B cell (primary cell): ENCODE data around the gene SPTBN2. TPM values are rescaled to one million over a fixed set of nuclear protein-coding genes. Genes with fewer than 3 reads are reported as not detected.

Experiments used
- ATAC-seq: fragments of 200-7000 bp; cut with Tn5 transposase; one replicate; pipeline ENCODE4 v1.10.0; 2021; ENCODE audit warnings: low read depth, mild to moderate bottlenecking, moderate number of reproducible peaks, moderate library complexity
- CTCF ChIA-PET: fragments of 350-600 bp; sonication (Branson Sonifier 250); formaldehyde crosslinking; loops from one replicate; lab custom pipeline; 2021; ENCODE audit warnings: antibody characterized with exemption, inconsistent platforms; lab: Charles Lee
- POLR2A ChIA-PET: fragments of 350-600 bp; sonication (Branson Sonifier 250); formaldehyde crosslinking; loops from one replicate; lab custom pipeline; 2021; ENCODE audit warnings: antibody characterized with exemption; lab: Charles Lee
- DNase-seq: peaks from one replicate; pipeline ENCODE4 v3.0.0; 2013
- H2AFZ ChIP-seq: 2 replicates; pipeline ENCODE4 v1.6.1; 2012; ENCODE audit warnings: mild to moderate bottlenecking, low read depth, low read length; ENCODE audit not compliant: insufficient read depth, poor library complexity, severe bottlenecking
- H3K27ac ChIP-seq, 2 donors: 1 replicate in 1 of 2; 2 replicates in 1 of 2; pipeline ENCODE4 v1.5.1; 2012 to 2013; ENCODE audit warnings: low read length in 2 of 2, mild to moderate bottlenecking in 2 of 2, moderate library complexity in 1 of 2
- H3K27me3 ChIP-seq, 4 experiments: fragments of 200-600 bp in 1 of 4; sonication (generic) in 1 of 4; replicated peaks in 1 of 4; 1 replicate in 2 of 4; 2 replicates in 2 of 4; pipeline versions ENCODE4 v1.6.1 to v1.7.0; 2013 to 2016; ENCODE audit warnings: low read length in 3 of 4, mild to moderate bottlenecking in 2 of 4, mixed read lengths in 1 of 4, moderate library complexity in 1 of 4; ENCODE audit not compliant: insufficient read depth in 4 of 4, control insufficient read depth in 3 of 4; ENCODE audit errors: control extremely low read depth in 1 of 4
- H3K36me3 ChIP-seq, 2 experiments: replicated peaks in 1 of 2; 1 replicate in 1 of 2; 2 replicates in 1 of 2; pipeline versions ENCODE4 v1.6.1 to v1.7.1; 2013; ENCODE audit warnings: low read length in 1 of 2; ENCODE audit not compliant: insufficient read depth in 2 of 2, control insufficient read depth in 1 of 2; ENCODE audit errors: control extremely low read depth in 1 of 2, extremely low read depth in 1 of 2
- H3K4me1 ChIP-seq, 2 donors: fragments of 200-600 bp in 1 of 2; sonication (generic) in 1 of 2; 1 replicate in 1 of 2; 2 replicates in 1 of 2; pipeline versions ENCODE4 v1.5.1 to v1.6.1; 2013 to 2017; ENCODE audit warnings: low read length in 2 of 2; ENCODE audit not compliant: control insufficient read depth in 2 of 2, insufficient read depth in 2 of 2
- H3K4me2 ChIP-seq: replicated peaks from 2 replicates; pipeline ENCODE3; 2012; ENCODE audit warnings: mild to moderate bottlenecking, low read depth, low read length; ENCODE audit not compliant: poor library complexity, severe bottlenecking
- H3K4me3 ChIP-seq, 5 experiments: fragments of 200-600 bp in 1 of 5; sonication (generic) in 1 of 5; 1 replicate in 3 of 5; 2 replicates in 2 of 5; pipeline versions ENCODE4 v1.5.1 to v1.7.0; 2011 to 2016; ENCODE audit warnings: low read length in 4 of 5, mild to moderate bottlenecking in 4 of 5, low read depth in 2 of 5, control low read depth in 1 of 5, moderate library complexity in 1 of 5; ENCODE audit not compliant: insufficient read depth in 1 of 5; ENCODE audit errors: control extremely low read depth in 1 of 5, extremely low read depth in 1 of 5
- H3K79me2 ChIP-seq: fragments of 200-600 bp; sonication (generic); one replicate; pipeline ENCODE4 v1.6.0; 2016; ENCODE audit warnings: low read length; ENCODE audit not compliant: control insufficient read depth, insufficient read depth
- H3K9ac ChIP-seq: fragments of 200-600 bp; sonication (generic); 2 replicates; pipeline ENCODE4 v1.6.1; 2017; ENCODE audit warnings: mild to moderate bottlenecking, low read length, moderate library complexity
- H3K9me3 ChIP-seq, 3 donors: one replicate each; pipeline versions ENCODE4 v1.6.1 to v1.7.1; 2013; ENCODE audit warnings: low read length in 2 of 3; ENCODE audit not compliant: control insufficient read depth in 2 of 3, insufficient read depth in 1 of 3; ENCODE audit errors: control extremely low read depth in 1 of 3
- H4K20me1 ChIP-seq: 2 replicates; pipeline ENCODE4 v1.6.0; 2012; ENCODE audit warnings: mild to moderate bottlenecking, low read length; ENCODE audit not compliant: insufficient read depth, control insufficient read depth, poor library complexity, severe bottlenecking
- H3K27ac Mint-ChIP-seq: one replicate; pipeline ENCODE4 v1.8.0; 2021; ENCODE audit warnings: mixed read lengths
- H3K27me3 Mint-ChIP-seq: one replicate; pipeline ENCODE4 v1.8.0; 2021; ENCODE audit warnings: mixed read lengths
- H3K4me1 Mint-ChIP-seq: one replicate; pipeline ENCODE4 v1.8.0; 2021; ENCODE audit warnings: mixed read lengths
- H3K4me3 Mint-ChIP-seq: one replicate; pipeline ENCODE4 v1.8.0; 2021; ENCODE audit warnings: mixed read lengths
- H3K9me3 Mint-ChIP-seq: one replicate; pipeline ENCODE4 v1.8.0; 2022; ENCODE audit warnings: mixed read lengths; ENCODE audit not compliant: insufficient read depth
- EZH2 ChIP-seq: IDR thresholded peaks from 2 replicates; pipeline ENCODE4 v1.6.1; 2012; ENCODE audit warnings: borderline replicate concordance, low read depth, mild to moderate bottlenecking, moderate library complexity, low read length; ENCODE audit not compliant: insufficient read depth, poor library complexity, severe bottlenecking
- WGBS: methylation state at CpG from one replicate; pipeline ENCODE4 v1.1.5; 2013; ENCODE audit warnings: missing lambda C conversion rate; ENCODE audit not compliant: insufficient coverage; 5-methylcytosine and 5-hydroxymethylcytosine counted together
- intact Hi-C: fragments of 100-400 bp; cut with micrococcal nuclease; formaldehyde crosslinking; loops from one replicate; pipeline ENCODE4 v1.10.0; 2022
- polyA plus RNA-seq: library from polyadenylated mRNA; depleted of rRNA; stranded (reverse); fragments of >200 nt; gene quantifications from 2 replicates; pipeline ENCODE4 v1.2.3, GENCODE V29; 2012
- total RNA-seq, 2 donors: library from RNA; stranded (reverse); fragments of 120-200 nt in 1 of 2; gene quantifications; 1 replicate in 1 of 2; 2 replicates in 1 of 2; pipeline versions ENCODE4 v1.2.3 to v1.2.4, GENCODE V29; 2013 to 2022
- TF ChIP-seq, protein P1 (sequence below): fragments of 200-600 bp; IDR thresholded peaks from one replicate; pipeline ENCODE4 v1.8.0; 2022; ENCODE audit warnings: antibody characterized with exemption, mild to moderate bottlenecking

SPTBN2 gene
- total and polyA plus RNA-seq, 2 donors (not counting 1 experiment from before 2014, with no cell fraction given) = 0.67 to 1.2 TPM

DNA sequence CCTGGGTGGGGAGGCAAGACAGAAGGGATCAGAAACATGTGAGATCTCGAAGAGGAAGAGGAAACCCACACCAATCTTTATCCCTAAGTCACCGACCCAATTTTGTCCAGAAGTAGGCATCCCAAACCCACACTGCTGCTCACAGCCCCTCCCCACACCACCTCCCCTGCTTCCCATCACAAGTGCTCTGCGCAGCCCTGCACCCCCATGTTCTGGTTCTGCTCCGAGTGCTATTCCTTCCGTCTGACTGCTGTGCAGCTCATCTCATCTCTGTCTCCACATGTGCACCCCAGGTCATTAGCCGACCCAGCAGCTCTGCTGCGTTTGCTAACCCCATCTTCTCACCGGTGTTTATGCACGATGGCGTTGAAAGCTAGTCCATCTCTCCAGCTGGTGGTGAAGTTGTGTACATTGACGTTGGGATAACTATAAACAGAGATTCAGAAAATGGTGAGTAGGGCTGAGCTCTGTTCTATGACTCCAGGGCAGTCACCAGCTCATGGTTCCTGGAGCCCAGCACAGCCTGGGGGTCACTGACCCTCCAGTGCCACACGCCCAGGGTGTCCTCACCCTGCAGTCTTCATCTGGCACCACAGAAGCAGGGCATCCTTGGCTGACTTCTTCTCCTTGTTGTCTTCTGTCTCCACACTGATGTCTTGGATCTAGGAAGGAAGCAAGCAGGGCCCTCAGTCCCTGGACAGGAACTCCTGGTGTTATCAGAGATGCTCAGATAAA lies 15.1 kb downstream of the SPTBN2 start:
- Histone ChIP-seq H3K4me3 (no peak overlapping the region), H3K36me3 (no peaks in the 10 kb centered on the region), H4K20me1 (no peaks in the 10 kb centered on the region), H2AFZ (no peak overlapping the region), H3K79me2 (no peaks in the 10 kb centered on the region), H3K4me1 (no peaks in the 10 kb centered on the region), H3K4me2 (no peak overlapping the region), H3K9me3 (no peaks in the 10 kb centered on the region), H3K9ac (no peak overlapping the region), H3K27me3 (peaks cover 0 to 8% (median 0%) of the 10 kb centered on the region in 4 experiments), H3K27ac (no peak overlapping the region)
- DNase-seq (no peak), ATAC-seq (no peak)
- Mint-ChIP-seq H3K4me1 (no peaks in the 10 kb centered on the region), H3K27ac (no peak overlapping the region), H3K9me3 (no peaks in the 10 kb centered on the region), H3K27me3 (peaks cover 20% of the 10 kb centered on the region), H3K4me3 (no peak overlapping the region)
- intact Hi-C loops = no loop called here
- 72% methylated on average over 5 of the region's 12 CpGs for WGBS
- TF ChIP-seq EZH2 = no peak
- TF ChIP-seq, protein P1, sequence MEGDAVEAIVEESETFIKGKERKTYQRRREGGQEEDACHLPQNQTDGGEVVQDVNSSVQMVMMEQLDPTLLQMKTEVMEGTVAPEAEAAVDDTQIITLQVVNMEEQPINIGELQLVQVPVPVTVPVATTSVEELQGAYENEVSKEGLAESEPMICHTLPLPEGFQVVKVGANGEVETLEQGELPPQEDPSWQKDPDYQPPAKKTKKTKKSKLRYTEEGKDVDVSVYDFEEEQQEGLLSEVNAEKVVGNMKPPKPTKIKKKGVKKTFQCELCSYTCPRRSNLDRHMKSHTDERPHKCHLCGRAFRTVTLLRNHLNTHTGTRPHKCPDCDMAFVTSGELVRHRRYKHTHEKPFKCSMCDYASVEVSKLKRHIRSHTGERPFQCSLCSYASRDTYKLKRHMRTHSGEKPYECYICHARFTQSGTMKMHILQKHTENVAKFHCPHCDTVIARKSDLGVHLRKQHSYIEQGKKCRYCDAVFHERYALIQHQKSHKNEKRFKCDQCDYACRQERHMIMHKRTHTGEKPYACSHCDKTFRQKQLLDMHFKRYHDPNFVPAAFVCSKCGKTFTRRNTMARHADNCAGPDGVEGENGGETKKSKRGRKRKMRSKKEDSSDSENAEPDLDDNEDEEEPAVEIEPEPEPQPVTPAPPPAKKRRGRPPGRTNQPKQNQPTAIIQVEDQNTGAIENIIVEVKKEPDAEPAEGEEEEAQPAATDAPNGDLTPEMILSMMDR = no peak
- ChIA-PET POLR2A (no interaction called here), CTCF (interaction anchor here (1.2 kb wide), 1 partner anchor 19 kb away, joined by 4 read pairs; no protein-coding TSS in a partner anchor)

GRCh38 chr11:66710384-66710930 lies 18.6 kb downstream of the SPTBN2 start:
- peaks cover 12% of the 10 kb centered on the region for H3K27me3 Mint-ChIP-seq
- no peaks in the 10 kb centered on the region for H3K9me3 Mint-ChIP-seq
- H3K27ac ChIP-seq = no peak overlapping the region
- POLR2A ChIA-PET = no interaction called here
- no peaks in the 10 kb centered on the region for H3K9me3 ChIP-seq
- H3K4me1 Mint-ChIP-seq = no peaks in the 10 kb centered on the region
- no peaks in the 10 kb centered on the region for H3K36me3 ChIP-seq
- ATAC-seq (no peak), DNase-seq (no peak)
- no peak overlapping the region for H3K4me3 Mint-ChIP-seq
- WGBS = 80% methylated on average over 13 of the region's 15 CpGs
- H3K9ac ChIP-seq = no peak overlapping the region
- H3K27me3 ChIP-seq = peaks cover 0 to 4% (median 0%) of the 10 kb centered on the region in 4 experiments
- H3K27ac Mint-ChIP-seq = no peak overlapping the region
- no peaks in the 10 kb centered on the region for H4K20me1 ChIP-seq
- no peaks in the 10 kb centered on the region for H3K4me1 ChIP-seq
- H2AFZ ChIP-seq = no peak overlapping the region
- no peak overlapping the region for H3K4me3 ChIP-seq
- CTCF ChIA-PET = interaction anchor here (1.0 kb wide), 1 partner anchor 15 kb away, joined by 3 read pairs; no protein-coding TSS in a partner anchor
- no peak overlapping the region for H3K4me2 ChIP-seq
- intact Hi-C loops = no loop called here
- no peaks in the 10 kb centered on the region for H3K79me2 ChIP-seq
- TF ChIP-seq, protein P1 = no peak
- no peak for TF ChIP-seq EZH2
